NT2/D1 (cell line): ENCODE data around the gene GZMM.

Experiments
- SUZ12 ChIP-seq: IDR thresholded peaks from 2 replicates; pipeline ENCODE4 v1.6.1; 2011; ENCODE audit not compliant: insufficient read length, insufficient read depth; ENCODE audit errors: extremely low read depth
- YY1 ChIP-seq: IDR thresholded peaks from 2 replicates; pipeline ENCODE4 v1.6.1; 2011; ENCODE audit not compliant: insufficient read length, insufficient read depth

- TF ChIP-seq YY1: no peak
- TF ChIP-seq SUZ12: no peak
These were observed 48.2 kb downstream of the GZMM start for GRCh38 chr19:592101-592500.
